NCI-H1105 (cell line): ENCODE results near the gene PLAAT4.

ENCODE experiments used
- DNase-seq: peaks from one replicate; lab custom pipeline; 2025; lab: John Stamatoyannopoulos, UW

PLAAT4 gene, protein sequence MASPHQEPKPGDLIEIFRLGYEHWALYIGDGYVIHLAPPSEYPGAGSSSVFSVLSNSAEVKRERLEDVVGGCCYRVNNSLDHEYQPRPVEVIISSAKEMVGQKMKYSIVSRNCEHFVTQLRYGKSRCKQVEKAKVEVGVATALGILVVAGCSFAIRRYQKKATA

DNA sequence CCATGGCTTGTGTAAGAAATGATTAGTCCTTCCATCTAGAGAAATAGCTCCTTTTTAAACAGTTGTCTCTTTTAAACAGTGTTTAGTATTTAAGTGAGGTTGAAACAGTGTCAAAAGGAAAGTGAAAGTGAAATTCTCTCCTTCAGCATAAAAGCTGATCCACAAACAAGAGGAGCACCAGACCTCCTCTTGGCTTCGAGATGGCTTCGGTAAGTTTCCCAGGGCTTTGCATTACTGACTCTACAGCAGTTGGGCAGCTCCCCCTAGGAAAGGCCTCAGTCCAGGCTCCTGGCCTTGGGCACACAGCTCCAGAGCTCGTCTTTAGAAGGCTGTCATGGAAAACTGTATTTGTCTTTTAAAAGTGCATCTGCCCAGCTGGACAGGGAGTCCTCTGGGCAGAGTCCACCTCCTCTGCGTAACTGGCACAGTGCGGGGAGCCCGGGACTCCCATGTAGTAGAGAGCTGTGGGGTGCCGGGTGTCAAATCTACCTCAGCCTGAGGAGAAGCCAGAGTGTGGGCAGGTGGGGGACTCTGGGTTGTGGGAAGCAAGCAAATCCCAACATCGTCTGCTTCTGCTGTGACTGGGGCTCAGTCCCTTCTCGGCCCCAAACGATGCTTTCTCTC lies at the start of gene PLAAT4:
PLAAT4 (plus strand) TSS at position 140 of the 624 bp plus-strand sequence; CDS start at position 201, 61 bp downstream.
- DNase-seq, result no peak

DNA sequence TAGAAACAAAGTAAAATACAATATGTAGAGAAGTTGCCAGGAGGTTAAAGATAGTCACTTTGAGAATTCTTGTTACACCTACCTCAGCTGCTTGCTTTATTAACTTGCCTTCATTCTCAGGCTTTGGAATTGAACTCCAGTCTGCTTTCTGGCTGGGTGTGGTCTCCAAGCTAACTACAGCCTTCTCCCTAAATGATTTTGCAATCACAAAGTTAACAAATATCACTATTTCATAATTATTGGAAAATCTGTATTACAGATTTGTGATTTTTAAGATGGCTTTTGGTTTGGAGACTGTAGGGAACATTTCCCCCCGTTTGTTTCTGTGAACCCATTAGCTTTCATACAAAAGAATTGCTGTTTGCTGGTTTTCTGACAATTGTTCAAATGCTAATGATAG lies 47.8 kb upstream of the PLAAT4 start:
- DNase-seq, result no peak

DNA sequence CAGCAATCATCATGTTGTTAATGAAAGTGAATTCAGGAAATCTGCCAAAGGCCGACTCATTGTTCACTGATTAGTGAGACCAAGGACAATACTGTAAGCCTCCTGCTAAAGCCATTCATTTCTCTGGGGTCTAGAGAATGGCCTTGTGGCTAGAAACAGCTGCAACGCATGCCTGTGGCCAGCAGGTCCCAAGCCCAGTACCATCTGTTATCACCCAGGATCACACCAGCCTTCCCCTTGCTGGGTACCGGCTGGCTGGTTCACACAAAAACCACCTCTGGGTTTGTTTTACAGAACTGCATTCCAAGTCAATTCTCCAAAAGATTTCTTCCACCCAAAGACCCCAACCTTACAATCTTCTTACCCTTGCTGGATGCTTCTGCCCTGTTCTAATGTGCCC lies 46.7 kb upstream of the PLAAT4 start:
- DNase-seq, result no peak

GRCh38 chr11:63490551-63491239 lies 45.9 kb upstream of the PLAAT4 start, which contains the start of gene PLAAT5:
TSS of gene PLAAT5 (minus strand) at chr11:63491167. CDS start at chr11:63491034, 133 bp downstream.
- DNase-seq, result no peak

DNA sequence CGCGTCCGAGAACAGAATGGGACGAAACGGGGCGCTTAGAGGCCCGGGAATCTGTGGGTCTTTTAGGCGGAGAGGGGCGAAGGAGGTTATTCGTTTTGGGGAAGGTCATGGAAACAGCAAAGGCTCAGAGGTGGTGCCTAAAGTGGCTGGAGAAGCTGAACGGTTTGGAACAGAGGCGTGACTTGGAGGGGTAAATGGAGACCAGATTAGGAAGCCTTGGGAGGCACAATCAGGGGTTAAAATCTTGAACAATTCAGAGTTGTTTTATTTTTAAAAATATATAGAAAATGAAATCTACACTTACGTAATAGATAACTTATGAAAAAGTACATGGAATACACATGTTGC lies 45.4 kb upstream of the PLAAT4 start:
- DNase-seq, result no peak

- no peak for DNase-seq
Observed at GRCh38 chr11:63491636-63492372, 44.8 kb upstream of the PLAAT4 start.

DNA sequence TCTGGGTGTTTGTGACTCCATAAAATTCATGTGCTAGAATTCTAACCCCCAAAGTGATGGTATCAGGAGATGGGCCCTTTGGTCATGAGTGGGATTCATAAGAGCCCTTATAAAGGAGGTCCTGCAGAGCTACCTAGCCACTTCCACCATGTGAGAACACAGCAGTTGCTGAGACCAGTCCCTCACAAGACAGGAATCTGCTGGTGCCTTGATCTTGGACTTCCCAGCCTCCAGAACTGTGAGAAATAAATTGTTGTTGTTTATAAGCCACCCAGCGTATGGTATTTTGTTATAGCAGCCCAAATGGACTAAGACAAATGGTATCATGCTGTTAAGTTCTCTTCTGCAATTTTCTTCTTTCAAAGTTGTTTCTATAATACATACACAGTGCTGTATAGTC lies 44.2 kb upstream of the PLAAT4 start:
- DNase-seq, result no peak

- no peak for DNase-seq
Observed at GRCh38 chr11:63493127-63493526, 43.5 kb upstream of the PLAAT4 start.

DNA sequence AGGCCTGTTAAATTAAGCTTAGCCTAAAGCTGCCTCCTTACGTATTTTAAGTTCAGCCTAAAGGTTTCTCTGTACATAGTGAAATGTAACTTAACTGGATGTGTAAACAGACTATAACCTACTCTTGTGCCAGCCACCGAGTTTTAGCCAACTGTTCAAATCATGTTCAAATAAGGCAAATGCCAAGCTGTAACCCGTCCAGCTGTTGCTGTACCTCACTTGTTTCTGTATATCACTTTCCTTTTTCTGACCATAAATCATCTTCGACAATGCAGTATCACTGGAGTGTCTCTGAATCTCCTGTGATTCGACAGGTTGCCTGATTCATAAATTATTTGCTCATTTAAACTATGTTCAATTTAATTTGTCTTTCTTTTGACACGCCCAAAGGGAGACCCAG lies 41.6 kb upstream of the PLAAT4 start:
- no peak for DNase-seq

- no peak for DNase-seq
Observed at GRCh38 chr11:63499874-63500273, 36.7 kb upstream of the PLAAT4 start.

DNA sequence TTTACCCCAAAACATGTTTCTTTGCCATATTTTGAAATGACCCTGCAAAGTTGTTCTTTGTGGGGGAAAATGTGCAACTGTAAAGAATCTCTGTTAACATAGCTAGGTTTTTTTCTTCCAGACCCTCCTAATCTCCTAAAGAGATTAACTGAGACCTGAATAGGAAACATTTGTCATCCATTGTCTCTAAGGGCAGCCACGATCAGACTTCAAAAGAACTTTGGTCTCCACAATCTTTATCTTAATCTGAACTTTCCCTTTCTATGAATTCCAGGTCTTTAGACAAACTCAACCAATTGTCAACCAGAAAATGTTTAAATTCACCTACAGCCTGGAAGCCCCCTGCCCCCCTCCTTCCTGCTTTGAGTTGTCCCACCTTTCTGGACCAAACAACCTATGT lies 35.4 kb upstream of the PLAAT4 start:
- no peak for DNase-seq

DNA sequence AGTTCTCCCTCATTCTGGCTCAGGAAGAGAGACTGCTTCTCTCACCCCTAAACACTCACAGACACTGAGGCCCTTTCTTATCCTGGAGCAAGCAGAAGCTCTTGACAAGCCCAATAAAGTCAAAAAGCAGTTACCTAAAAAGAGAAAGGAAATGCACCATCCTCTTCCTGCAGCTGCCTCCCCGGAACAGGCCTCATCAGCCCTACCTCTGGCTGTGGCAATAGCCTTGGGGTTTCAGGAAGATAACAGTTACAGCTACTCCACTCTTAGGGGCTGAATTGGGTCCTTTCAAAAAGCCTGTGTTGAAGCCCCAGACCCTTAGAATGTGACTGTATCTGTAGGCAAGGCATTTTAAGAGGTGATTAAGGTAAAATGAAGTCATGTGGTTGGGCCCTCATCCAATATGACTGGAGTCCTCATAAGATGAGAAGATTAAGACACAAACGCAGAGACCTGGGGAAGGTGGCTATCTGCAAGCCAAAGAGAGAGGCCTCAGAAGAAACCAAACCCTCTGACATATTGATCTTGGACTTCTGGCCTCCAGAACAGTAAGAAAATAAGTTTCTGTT lies 34.3 kb upstream of the PLAAT4 start:
- DNase-seq, result no peak

DNA sequence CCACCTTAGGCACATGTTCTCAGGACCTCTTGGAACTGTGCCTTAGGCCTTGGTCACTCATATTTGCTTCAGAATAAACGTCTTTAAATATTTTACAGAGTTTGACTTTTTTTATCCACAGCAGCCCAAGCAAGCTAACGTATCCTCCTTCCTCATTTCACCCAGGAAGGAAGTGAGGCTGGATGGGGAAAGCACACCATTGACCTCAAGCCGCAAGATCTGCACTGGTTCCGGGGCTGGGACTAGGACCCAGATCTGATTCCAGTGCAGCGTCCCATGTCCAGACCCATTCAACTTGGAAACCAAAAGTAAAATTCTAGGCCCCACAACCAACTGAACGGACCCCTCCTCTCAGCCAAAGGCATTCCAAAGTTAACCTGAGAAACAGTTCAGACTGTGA lies 33.1 kb upstream of the PLAAT4 start:
- DNase-seq, result no peak

GRCh38 chr11:63504054-63504453 lies 32.6 kb upstream of the PLAAT4 start:
- DNase-seq, result no peak

- no peak for DNase-seq
Observed at GRCh38 chr11:63504933-63505586, 31.5 kb upstream of the PLAAT4 start.

DNA sequence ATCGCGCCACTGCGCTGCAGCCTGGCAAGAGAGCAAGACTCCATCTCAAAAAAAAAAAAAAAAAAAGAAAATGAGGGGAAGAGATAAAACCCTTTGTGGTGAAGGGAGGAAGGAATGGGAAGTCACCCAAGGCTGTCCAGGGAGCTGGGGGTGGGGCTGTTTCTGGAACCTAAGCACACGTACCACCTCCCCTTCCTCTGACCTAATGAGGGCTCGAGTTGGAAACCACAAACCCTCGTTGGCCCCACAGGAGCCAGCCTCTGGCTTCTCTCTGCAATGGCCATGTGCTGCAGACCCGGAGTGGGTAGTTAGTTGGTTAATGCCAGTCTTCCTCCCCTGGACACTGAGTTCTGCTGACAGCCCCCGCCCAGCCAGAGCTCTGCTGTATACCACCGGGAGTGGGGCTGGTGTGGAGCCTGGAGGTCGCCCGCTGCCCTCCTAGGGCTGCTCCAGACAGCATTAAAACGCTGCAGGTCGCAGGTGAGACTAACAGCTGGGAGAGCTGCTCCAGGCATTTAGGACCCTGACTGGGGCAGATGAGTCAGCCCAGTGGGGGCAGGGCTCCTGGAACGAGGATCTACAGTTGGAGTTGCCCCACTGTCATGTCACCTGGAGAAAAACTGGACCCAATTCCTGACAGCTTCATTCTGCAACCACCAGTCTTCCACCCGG lies 30.6 kb upstream of the PLAAT4 start, which contains the start of gene LGALS12:
LGALS12 (plus strand) TSS at position 228 of the 672 bp plus-strand sequence; CDS start at position 603, 375 bp downstream.
- DNase-seq, result no peak

GRCh38 chr11:63506876-63507275 lies 29.7 kb upstream of the PLAAT4 start:
- DNase-seq, result no peak

- no peak for DNase-seq
Observed at GRCh38 chr11:63507511-63507910, 29.1 kb upstream of the PLAAT4 start.

- DNase-seq, result no peak
Observed at GRCh38 chr11:63508009-63508408, 28.6 kb upstream of the PLAAT4 start.

GRCh38 chr11:63508745-63509144 lies 27.9 kb upstream of the PLAAT4 start:
- no peak for DNase-seq

DNA sequence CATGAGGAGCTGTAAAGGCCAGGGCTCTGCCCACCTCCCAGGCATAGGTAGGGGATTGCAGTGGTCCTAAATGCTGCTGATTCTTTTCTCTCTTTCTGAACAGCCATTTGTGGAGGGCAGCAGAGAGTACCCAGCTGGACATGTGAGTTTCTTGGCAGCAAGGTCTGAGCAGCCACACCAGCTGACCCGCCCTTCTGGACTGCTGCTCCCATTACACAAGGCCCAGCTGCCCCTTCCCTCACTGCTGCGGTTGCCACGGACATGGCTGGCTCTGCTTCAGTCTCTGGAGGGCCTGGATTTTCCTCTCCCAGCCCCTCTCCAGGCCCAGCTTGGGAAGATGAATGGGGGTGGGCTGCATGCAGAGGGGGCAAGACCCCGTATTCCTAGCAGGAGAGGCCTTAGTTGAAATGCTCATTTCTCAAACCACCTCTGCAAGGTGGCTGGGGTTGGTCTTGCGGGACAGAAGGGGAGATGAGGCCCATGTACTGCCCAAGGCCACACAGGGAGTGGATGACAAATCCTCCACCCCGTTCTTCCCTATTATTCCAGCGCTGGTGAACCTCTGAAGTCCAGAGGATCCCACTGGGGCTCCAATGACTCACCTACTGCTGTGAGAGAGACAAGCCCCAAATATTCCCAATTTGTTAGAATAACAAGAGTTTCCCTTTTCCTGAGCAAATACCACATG lies 26.1 kb upstream of the PLAAT4 start:
- no peak for DNase-seq
